HG03354 (cell line): ENCODE data around the gene GPR160.

Experiments used
- ATAC-seq: cut with Tn5 transposase; IDR thresholded peaks from one replicate; pipeline ENCODE4 v1.9.1; 2021; ENCODE audit warnings: mild to moderate bottlenecking; ENCODE audit not compliant: unreplicated experiment, poor library complexity, severe bottlenecking

The GPR160 gene

GRCh38 chr3:170062068-170062467 is 24.3 kb downstream of the GPR160 start:
- no peak for ATAC-seq

GRCh38 chr3:170062769-170063168 is 25.0 kb downstream of the GPR160 start:
- no peak for ATAC-seq

GRCh38 chr3:170063691-170064090 is 25.9 kb downstream of the GPR160 start:
- no peak for ATAC-seq

- no peak for ATAC-seq
Measured at GRCh38 chr3:170064108-170064507, 26.3 kb downstream of the GPR160 start.

GRCh38 chr3:170075441-170076091 is 37.8 kb downstream of the GPR160 start:
- ATAC-seq, result no peak

GRCh38 chr3:170076715-170077238 is 39.0 kb downstream of the GPR160 start:
- ATAC-seq, result no peak

GRCh38 chr3:170077361-170077760 is 39.6 kb downstream of the GPR160 start:
- ATAC-seq, result no peak

- ATAC-seq, result no peak
Measured at GRCh38 chr3:170078620-170079281, 41.0 kb downstream of the GPR160 start.

- no peak for ATAC-seq
Measured at GRCh38 chr3:170079536-170080165, 41.9 kb downstream of the GPR160 start.

GRCh38 chr3:170080605-170081004 is 42.8 kb downstream of the GPR160 start:
- no peak for ATAC-seq

- ATAC-seq, result no peak
Measured at GRCh38 chr3:170081079-170081741, 43.4 kb downstream of the GPR160 start.

- ATAC-seq, result no peak
Measured at GRCh38 chr3:170083343-170083742, 45.5 kb downstream of the GPR160 start.

GRCh38 chr3:170085396-170085795 is 47.6 kb downstream of the GPR160 start:
- no peak for ATAC-seq

- no peak for ATAC-seq
Measured at GRCh38 chr3:170089862-170090600, 52.2 kb downstream of the GPR160 start.

- ATAC-seq, result no peak
Measured at GRCh38 chr3:170090601-170090981, 52.8 kb downstream of the GPR160 start.

- ATAC-seq, result no peak
Measured at GRCh38 chr3:170092907-170093306, 55.1 kb downstream of the GPR160 start.

GRCh38 chr3:170095771-170096170 is 58.0 kb downstream of the GPR160 start:
- no peak for ATAC-seq

- no peak for ATAC-seq
Measured at GRCh38 chr3:170096342-170096741, 58.5 kb downstream of the GPR160 start.

- ATAC-seq, result no peak
Measured at GRCh38 chr3:170098753-170099152, 61.0 kb downstream of the GPR160 start.

GRCh38 chr3:170100944-170101343 is 63.1 kb downstream of the GPR160 start:
- no peak for ATAC-seq
